GM23248 (cell line): ENCODE measurements around the gene SEMA6A.

Source experiments
- EZH2 ChIP-seq: fragments of 200-600 bp; sonication (generic); IDR thresholded peaks from 2 replicates; pipeline ENCODE4 v1.6.1; 2018; ENCODE audit warnings: antibody characterized with exemption, mild to moderate bottlenecking; ENCODE audit not compliant: insufficient read depth, poor library complexity, severe bottlenecking
- EZH2phosphoT487 ChIP-seq: fragments of 200-600 bp; sonication (generic); IDR thresholded peaks from 2 replicates; pipeline ENCODE4 v1.6.1; 2018; ENCODE audit warnings: antibody characterized with exemption, moderate library complexity, mild to moderate bottlenecking, low read depth; ENCODE audit not compliant: insufficient read depth

DNA sequence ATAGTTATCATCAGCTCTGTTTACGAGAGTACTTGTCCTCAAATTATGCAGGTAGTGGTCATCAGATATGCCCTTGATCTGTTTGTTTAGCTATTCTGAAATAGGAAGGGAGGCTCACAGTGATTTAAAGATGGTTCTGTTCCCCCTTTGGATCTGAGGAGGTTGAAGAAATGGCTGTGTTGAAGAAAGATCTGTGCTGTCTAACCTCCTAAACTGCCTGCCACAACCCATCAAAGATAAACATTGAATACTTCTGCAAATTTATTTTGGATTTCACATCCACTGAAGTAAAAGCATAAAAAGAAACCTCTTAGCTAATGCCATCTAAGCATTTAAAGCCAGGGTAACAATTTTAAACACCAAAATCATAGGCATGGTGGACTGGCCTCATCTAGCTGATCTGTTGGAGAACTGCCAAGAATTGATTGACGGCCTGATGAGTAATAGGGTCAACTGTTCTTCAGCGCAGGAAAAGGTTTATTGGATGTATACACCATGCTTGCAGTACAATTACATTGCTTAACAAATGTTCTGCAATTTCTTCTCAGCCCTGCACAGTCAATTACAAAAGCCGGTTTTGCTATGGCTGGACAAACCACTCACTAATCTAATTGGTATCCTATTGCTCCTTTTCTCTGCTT is 97.6 kb downstream of the SEMA6A start:
- TF ChIP-seq EZH2 (no peak), EZH2phosphoT487 (no peak)
